GM23248 (cell line): ENCODE measurements around the gene RDX.

Experiments used
- EZH2 ChIP-seq: fragments of 200-600 bp; sonication (generic); IDR thresholded peaks from 2 replicates; pipeline ENCODE4 v1.6.1; 2018; ENCODE audit warnings: antibody characterized with exemption, mild to moderate bottlenecking; ENCODE audit not compliant: insufficient read depth, poor library complexity, severe bottlenecking
- EZH2phosphoT487 ChIP-seq: fragments of 200-600 bp; sonication (generic); IDR thresholded peaks from 2 replicates; pipeline ENCODE4 v1.6.1; 2018; ENCODE audit warnings: antibody characterized with exemption, moderate library complexity, mild to moderate bottlenecking, low read depth; ENCODE audit not compliant: insufficient read depth

DNA sequence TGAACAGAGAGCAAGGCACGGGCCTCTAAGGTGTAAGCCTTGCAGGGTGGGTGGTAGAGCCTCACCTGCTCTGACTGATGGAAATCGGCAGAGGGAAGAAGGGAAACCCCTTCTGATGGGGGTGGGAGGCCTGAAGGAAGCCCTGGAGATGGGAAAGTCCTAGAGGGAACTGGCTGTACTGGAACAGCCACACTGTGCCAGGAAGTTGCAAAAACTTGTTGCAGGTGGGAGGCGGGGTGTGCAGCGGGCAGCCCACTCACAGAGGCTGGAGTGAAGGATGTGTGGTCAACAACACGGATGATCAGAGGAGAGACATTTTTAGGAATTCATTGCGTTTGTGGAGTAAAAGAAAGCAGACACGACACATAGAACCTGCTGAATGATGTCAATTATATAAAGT lies 112.0 kb downstream of the RDX start:
- TF ChIP-seq EZH2, result no peak
- TF ChIP-seq EZH2phosphoT487, result no peak
